Nucleus accumbens (tissue), 56 donors: ENCODE results near the gene PTPRN2.
"Not testable (repeated sequence)": the region's sequence is repeated elsewhere in the genome, so short reads cannot be mapped to it uniquely, and the experiment has no call there.

ENCODE experiments used
- DNase-seq, 56 donors: peaks; one replicate each; lab custom pipeline; 2025; lab: John Stamatoyannopoulos, UW

PTPRN2 gene

GRCh38 chr7:158523165-158523856 is 64.3 kb downstream of the PTPRN2 start:
- not testable (repeated sequence) for DNase-seq

GRCh38 chr7:158521795-158522194 is 65.8 kb downstream of the PTPRN2 start:
- DNase-seq = peak in 1 of 56 donors; percentile 46

GRCh38 chr7:158520825-158521224 is 66.8 kb downstream of the PTPRN2 start:
- DNase-seq = no peak

- no peak for DNase-seq
Observed at GRCh38 chr7:158519633-158520174, 67.9 kb downstream of the PTPRN2 start.

- DNase-seq = no peak
Observed at GRCh38 chr7:158518980-158519632, 68.5 kb downstream of the PTPRN2 start.

GRCh38 chr7:158517571-158517970 is 70.1 kb downstream of the PTPRN2 start:
- DNase-seq = no peak

GRCh38 chr7:158517072-158517471 is 70.6 kb downstream of the PTPRN2 start:
- no peak for DNase-seq

GRCh38 chr7:158516524-158516923 is 71.1 kb downstream of the PTPRN2 start:
- no peak for DNase-seq

- DNase-seq = peak in 5 of 56 donors; percentile 10 to 47 (median 36)
Observed at GRCh38 chr7:158512869-158513268, 74.8 kb downstream of the PTPRN2 start.

- no peak for DNase-seq
Observed at GRCh38 chr7:158512042-158512441, 75.6 kb downstream of the PTPRN2 start.

- DNase-seq = peak in 7 of 56 donors; percentile 24 to 61 (median 39)
Observed at GRCh38 chr7:158508802-158509385, 78.7 kb downstream of the PTPRN2 start.

- DNase-seq = peak in 24 of 56 donors; percentile 14 to 84 (median 37)
Observed at GRCh38 chr7:158508321-158508720, 79.3 kb downstream of the PTPRN2 start.

GRCh38 chr7:158507917-158508316 is 79.7 kb downstream of the PTPRN2 start:
- DNase-seq = no peak

GRCh38 chr7:158507175-158507574 is 80.4 kb downstream of the PTPRN2 start:
- DNase-seq = not testable (repeated sequence)

- no peak for DNase-seq
Observed at GRCh38 chr7:158506626-158507025, 81.0 kb downstream of the PTPRN2 start.

GRCh38 chr7:158505683-158506082 is 81.9 kb downstream of the PTPRN2 start:
- no peak for DNase-seq

GRCh38 chr7:158502068-158502750 is 85.4 kb downstream of the PTPRN2 start:
- DNase-seq = no peak

GRCh38 chr7:158501393-158502067 is 86.1 kb downstream of the PTPRN2 start:
- no peak for DNase-seq

- DNase-seq = peak in 1 of 56 donors; percentile 28
Observed at GRCh38 chr7:158500651-158501052, 87.0 kb downstream of the PTPRN2 start.

- DNase-seq = no peak
Observed at GRCh38 chr7:158499082-158499455, 88.6 kb downstream of the PTPRN2 start.
